GM18520 (cell line): ENCODE results near the gene SLC9A2.

ENCODE experiments used
- ATAC-seq: cut with Tn5 transposase; IDR thresholded peaks from one replicate; pipeline ENCODE4 v1.9.1; 2021; ENCODE audit not compliant: unreplicated experiment

The SLC9A2 gene

GRCh38 chr2:102672107-102672776, 52.9 kb downstream of the SLC9A2 start:
- no peak for ATAC-seq

GRCh38 chr2:102674370-102674769, 55.0 kb downstream of the SLC9A2 start:
- ATAC-seq, result no peak

GRCh38 chr2:102674836-102675235, 55.5 kb downstream of the SLC9A2 start:
- ATAC-seq, result no peak

- no peak for ATAC-seq
Measured at GRCh38 chr2:102677244-102678215, 58.2 kb downstream of the SLC9A2 start.

- no peak for ATAC-seq
Measured at GRCh38 chr2:102678442-102678841, 59.1 kb downstream of the SLC9A2 start.

- no peak for ATAC-seq
Measured at GRCh38 chr2:102686479-102687439, 67.4 kb downstream of the SLC9A2 start.

- no peak for ATAC-seq
Measured at GRCh38 chr2:102690012-102690411, 70.7 kb downstream of the SLC9A2 start.

- ATAC-seq, result no peak
Measured at GRCh38 chr2:102696463-102696862, 77.1 kb downstream of the SLC9A2 start.

- no peak for ATAC-seq
Measured at GRCh38 chr2:102698369-102699111, 79.2 kb downstream of the SLC9A2 start.

- no peak for ATAC-seq
Measured at GRCh38 chr2:102703305-102703704, 84.0 kb downstream of the SLC9A2 start.

GRCh38 chr2:102703748-102704147, 84.4 kb downstream of the SLC9A2 start:
- ATAC-seq, result no peak

- ATAC-seq, result no peak
Measured at GRCh38 chr2:102704531-102704930, 85.2 kb downstream of the SLC9A2 start.

- no peak for ATAC-seq
Measured at GRCh38 chr2:102707796-102708695, 88.7 kb downstream of the SLC9A2 start.

- ATAC-seq, result no peak
Measured at GRCh38 chr2:102708847-102709559, 89.7 kb downstream of the SLC9A2 start.

GRCh38 chr2:102717308-102718018, 98.1 kb downstream of the SLC9A2 start:
- no peak for ATAC-seq

- ATAC-seq, result no peak
Measured at GRCh38 chr2:102718387-102719316, 99.3 kb downstream of the SLC9A2 start.

GRCh38 chr2:102724016-102724490, 104.7 kb downstream of the SLC9A2 start:
- ATAC-seq, result no peak
